ENCODE measurements around the gene NUSAP1.

GRCh38 chr15:41331833-41332193 is 868 bp upstream of the NUSAP1 start:
- TF ChIP-seq CTCF (IDR thresholded peaks at IDR 0.05) (peak in 2 of 4 experiments; percentile 61 to 75), POLR2A (IDR thresholded peaks at IDR 0.05) (no peak)
